ENCODE data around the gene SMIM7. TPM values are rescaled to one million over a fixed set of nuclear protein-coding genes. Genes with fewer than 3 reads are reported as not detected.

The SMIM7 gene
- total and polyA plus RNA-seq, 7 donors = 16.1 to 76.9 (median 50.0) TPM

GRCh38 chr19:16603090-16603489 lies 56.9 kb downstream of the SMIM7 start:
- H3K9me3 ChIP-seq = no peaks in the 10 kb centered on the region
- H3K36me3 ChIP-seq (ENCODE audit: insufficient read depth in 1 of 2, low read depth in 1 of 2) = no peaks in the 10 kb centered on the region
- no peak overlapping the region for H3K4me3 ChIP-seq
- no peak for DNase-seq
- WGBS, 3 donors = 57 to 78% (median 62%) methylated on average over 3 of the region's 3 CpGs
- H3K27ac ChIP-seq = no peak overlapping the region
- no peaks in the 10 kb centered on the region for H3K27me3 ChIP-seq (ENCODE audit: insufficient read depth in 3 of 3, low read length in 2 of 3)
- TF ChIP-seq CTCF (IDR thresholded peaks at IDR 0.05) = no peak
- intact Hi-C loops (cut with DNase I) = no loop called here
- H3K4me1 ChIP-seq = peaks cover 61% of the 10 kb centered on the region
- no peak for ATAC-seq

GRCh38 chr19:16601378-16602052 lies 58.4 kb downstream of the SMIM7 start:
- DNase-seq = no peak

GRCh38 chr19:16600824-16601223 lies 59.1 kb downstream of the SMIM7 start:
- TF ChIP-seq CTCF (IDR thresholded peaks at IDR 0.05) = no peak
- no peaks in the 10 kb centered on the region for H3K36me3 ChIP-seq (ENCODE audit: insufficient read depth in 1 of 2, low read depth in 1 of 2)
- ATAC-seq (no peak), DNase-seq (no peak)
- no peaks in the 10 kb centered on the region for H3K27me3 ChIP-seq (ENCODE audit: insufficient read depth in 3 of 3, low read length in 2 of 3)
- peaks cover 46% of the 10 kb centered on the region for H3K4me1 ChIP-seq
- intact Hi-C loops (cut with DNase I) = no loop called here
- no peaks in the 10 kb centered on the region for H3K9me3 ChIP-seq
- WGBS, 3 donors = 95 to 96% (median 95%) methylated on average over 5 of the region's 5 CpGs
- no peak overlapping the region for H3K4me3 ChIP-seq
- no peak overlapping the region for H3K27ac ChIP-seq

More at GRCh38 chr19:16601378-16602052, 58.4 kb downstream of the SMIM7 start:
- no peaks in the 10 kb centered on the region for H3K36me3 ChIP-seq (ENCODE audit: insufficient read depth in 1 of 2, low read depth in 1 of 2)
- ATAC-seq = peak in 3 of 4 donors; percentile 8 to 42 (median 42)
- no peaks in the 10 kb centered on the region for H3K27me3 ChIP-seq (ENCODE audit: insufficient read depth in 3 of 3, low read length in 2 of 3)
- intact Hi-C loops (cut with DNase I) = no loop called here
- H3K4me1 ChIP-seq = peaks cover 47% of the 10 kb centered on the region
- WGBS, 3 donors = 79 to 86% (median 83%) methylated on average over 20 of the region's 20 CpGs
- no peaks in the 10 kb centered on the region for H3K9me3 ChIP-seq
- no peak overlapping the region for H3K27ac ChIP-seq
- TF ChIP-seq CTCF (IDR thresholded peaks at IDR 0.05) = no peak
- no peak overlapping the region for H3K4me3 ChIP-seq

GRCh38 chr19:16599655-16600346 lies 60.1 kb downstream of the SMIM7 start:
- Histone ChIP-seq H3K4me1 (peaks cover 44% of the 10 kb centered on the region), H3K4me3 (no peak overlapping the region), H3K9me3 (no peaks in the 10 kb centered on the region), H3K36me3 (ENCODE audit: insufficient read depth in 1 of 2, low read depth in 1 of 2) (no peaks in the 10 kb centered on the region), H3K27ac (no peak overlapping the region), H3K27me3 (ENCODE audit: insufficient read depth in 3 of 3, low read length in 2 of 3) (no peaks in the 10 kb centered on the region)
- 83 to 91% (median 86%) methylated on average over 6 of the region's 6 CpGs for WGBS, 3 donors
- DNase-seq = no peak
- no peak for TF ChIP-seq CTCF (IDR thresholded peaks at IDR 0.05)
- ATAC-seq = no peak
- intact Hi-C loops (cut with DNase I) = no loop called here

All from psoas muscle (tissue), 8 donors.